A673 (cell line): ENCODE data around the gene GABRD. TPM values are rescaled to one million over a fixed set of nuclear protein-coding genes. Genes with fewer than 3 reads are reported as not detected.

Source experiments
- BruUV-seq: library from RNA; stranded (reverse); fragments of 400-500 nt; replicated peaks from 2 replicates; lab custom pipeline; 2021; lab: Mats Ljungman, UMichigan
- CTCF ChIA-PET: fragments of 300-600 bp; sonication (Branson Sonifier 250); formaldehyde crosslinking; loops from one replicate; lab custom pipeline; 2022; ENCODE audit warnings: antibody characterized with exemption; lab: Charles Lee
- POLR2A ChIA-PET: fragments of 300-600 bp; sonication (Branson Sonifier 250); formaldehyde crosslinking; loops from one replicate; lab custom pipeline; 2022; ENCODE audit warnings: antibody characterized with exemption; ENCODE audit not compliant: low non-redundant PET; lab: Charles Lee
- DNase-seq: peaks from one replicate; pipeline ENCODE4 v3.0.0-alpha.2; 2015; ENCODE audit warnings: low spot score
- H3K27ac ChIP-seq: fragments of 200-600 bp; sonication (generic); 2 replicates; pipeline ENCODE4 v1.5.1; 2016; ENCODE audit warnings: mixed run types, low read depth, mild to moderate bottlenecking, mixed read lengths, antibody characterized with exemption, low read length; ENCODE audit not compliant: poor library complexity, severe bottlenecking
- H3K27me3 ChIP-seq: fragments of 200-600 bp; sonication (generic); replicated peaks from 2 replicates; pipeline ENCODE4 v1.6.1; 2017; ENCODE audit warnings: mixed run types, low read depth, mild to moderate bottlenecking, mixed read lengths, antibody characterized with exemption, low read length; ENCODE audit not compliant: insufficient read depth, poor library complexity
- H3K36me3 ChIP-seq: fragments of 200-600 bp; sonication (generic); 2 replicates; pipeline ENCODE4 v1.6.1; 2016; ENCODE audit warnings: mixed run types, mild to moderate bottlenecking, mixed read lengths, antibody characterized with exemption, low read length; ENCODE audit not compliant: insufficient read depth, poor library complexity, severe bottlenecking
- H3K4me1 ChIP-seq: fragments of 200-600 bp; sonication (generic); 2 replicates; pipeline ENCODE4 v1.6.1; 2017; ENCODE audit warnings: mixed run types, mild to moderate bottlenecking, mixed read lengths, antibody characterized with exemption, low read length; ENCODE audit not compliant: insufficient read depth, poor library complexity, severe bottlenecking
- H3K4me3 ChIP-seq: fragments of 200-600 bp; sonication (generic); 2 replicates; pipeline ENCODE4 v1.5.1; 2016; ENCODE audit warnings: low read depth, mixed run types, mild to moderate bottlenecking, mixed read lengths, low read length; ENCODE audit not compliant: poor library complexity, severe bottlenecking
- H3K9me3 ChIP-seq: fragments of 200-600 bp; sonication (generic); 2 replicates; pipeline ENCODE4 v1.6.1; 2016; ENCODE audit warnings: mixed run types, low read depth, mild to moderate bottlenecking, mixed read lengths, antibody characterized with exemption, low read length; ENCODE audit not compliant: poor library complexity, severe bottlenecking
- CTCF ChIP-seq: fragments of 300-800, 200-600 bp; sonication (generic); conservative IDR thresholded peaks from 2 replicates; pipeline ENCODE4 v1.5.1; 2017; ENCODE audit warnings: low read depth, mild to moderate bottlenecking, antibody characterized with exemption, low read length, moderate library complexity, mixed read lengths
- EZH2 ChIP-seq: fragments of 200-600 bp; sonication (generic); IDR thresholded peaks from 2 replicates; pipeline ENCODE4 v1.6.1; 2017; ENCODE audit warnings: borderline replicate concordance, low read depth, mild to moderate bottlenecking, mixed read lengths, antibody characterized with exemption, low read length; ENCODE audit not compliant: poor library complexity, severe bottlenecking
- intact Hi-C: fragments of 100-400 bp; cut with micrococcal nuclease; formaldehyde crosslinking; loops from one replicate; pipeline ENCODE4 v1.10.0; 2022; ENCODE audit not compliant: unreplicated experiment
- total RNA-seq: library from RNA; stranded (reverse); gene quantifications from 2 replicates; pipeline ENCODE4 v1.2.3, GENCODE V29; 2021

GABRD gene
- total RNA-seq, 1 experiment from 2014 or later, result not detected

GRCh38 chr1:1994536-1994935 lies 24.6 kb upstream of the GABRD start:
- ChIA-PET POLR2A (no interaction called here), CTCF (no interaction called here)
- H3K36me3 ChIP-seq, result no peaks in the 10 kb centered on the region
- TF ChIP-seq CTCF, result no peak
- TF ChIP-seq EZH2, result no peak
- no peaks in the 10 kb centered on the region for H3K9me3 ChIP-seq
- no TSS peak for BruUV-seq
- no peaks in the 10 kb centered on the region for H3K27me3 ChIP-seq
- H3K4me1 ChIP-seq, result no peaks in the 10 kb centered on the region
- H3K27ac ChIP-seq, result no peak overlapping the region
- no peak overlapping the region for H3K4me3 ChIP-seq
- no peak for DNase-seq
- intact Hi-C loops, result no loop called here

GRCh38 chr1:1996207-1996651 lies 22.9 kb upstream of the GABRD start:
- CTCF ChIA-PET, result no interaction called here

GRCh38 chr1:1997576-1997975 lies 21.6 kb upstream of the GABRD start:
- H3K4me1 ChIP-seq, result no peaks in the 10 kb centered on the region
- DNase-seq, result no peak
- intact Hi-C loops, result no loop called here
- H3K27me3 ChIP-seq, result no peaks in the 10 kb centered on the region
- H3K9me3 ChIP-seq, result no peaks in the 10 kb centered on the region
- CTCF ChIA-PET, result no interaction called here
- H3K36me3 ChIP-seq, result no peaks in the 10 kb centered on the region
- no peak overlapping the region for H3K4me3 ChIP-seq
- no peak overlapping the region for H3K27ac ChIP-seq
- POLR2A ChIA-PET, result no interaction called here
- no TSS peak for BruUV-seq
- TF ChIP-seq EZH2, result no peak
- TF ChIP-seq CTCF, result no peak

More at GRCh38 chr1:1996207-1996651, 22.9 kb upstream of the GABRD start:
- POLR2A ChIA-PET, result no interaction called here
- no peak overlapping the region for H3K4me3 ChIP-seq
- BruUV-seq, result no TSS peak
- DNase-seq, result peak; percentile 19
- no peaks in the 10 kb centered on the region for H3K27me3 ChIP-seq
- H3K9me3 ChIP-seq, result no peaks in the 10 kb centered on the region
- no peak overlapping the region for H3K27ac ChIP-seq
- no peaks in the 10 kb centered on the region for H3K4me1 ChIP-seq
- no peak for TF ChIP-seq EZH2
- intact Hi-C loops, result no loop called here
- H3K36me3 ChIP-seq, result no peaks in the 10 kb centered on the region

GRCh38 chr1:2000432-2000831 lies 18.7 kb upstream of the GABRD start:
- DNase-seq, result no peak
- no TSS peak for BruUV-seq
- CTCF ChIA-PET, result no interaction called here
- Histone ChIP-seq H3K36me3 (no peaks in the 10 kb centered on the region), H3K9me3 (no peaks in the 10 kb centered on the region), H3K27ac (no peak overlapping the region), H3K4me3 (no peak overlapping the region), H3K4me1 (no peaks in the 10 kb centered on the region), H3K27me3 (peaks cover 23% of the 10 kb centered on the region)
- no peak for TF ChIP-seq CTCF
- no peak for TF ChIP-seq EZH2
- POLR2A ChIA-PET, result no interaction called here
- intact Hi-C loops, result no loop called here
